IMR-90 (cell line): ENCODE results near the gene TNRC6C. TPM values are rescaled to one million over a fixed set of nuclear protein-coding genes. Genes with fewer than 3 reads are reported as not detected.

ENCODE experiments used
- ATAC-seq: fragments of 200-7000 bp; cut with Tn5 transposase; 2 replicates; pipeline ENCODE4 v1.9.1; 2020; ENCODE audit warnings: low read depth, mild to moderate bottlenecking, moderate library complexity
- BruUV-seq: library from RNA; stranded (reverse); fragments of 400-500 nt; replicated peaks from 2 replicates; lab custom pipeline; 2021; lab: Mats Ljungman, UMichigan
- CTCF ChIA-PET: fragments of 300-600 bp; formaldehyde crosslinking; extraction: SDS; loops from one replicate; lab custom pipeline; 2021; ENCODE audit warnings: antibody characterized with exemption; lab: Yijun Ruan, JAX
- POLR2A ChIA-PET: fragments of 300-600 bp; sonication (Branson Sonifier 250); formaldehyde crosslinking; loops from one replicate; lab custom pipeline; 2022; ENCODE audit warnings: antibody characterized with exemption; ENCODE audit not compliant: unreplicated experiment; lab: Charles Lee
- DNase-seq: peaks from one replicate; pipeline ENCODE4 v3.0.0; 2013
- H2AFZ ChIP-seq: replicated peaks from 2 replicates; pipeline ENCODE3; 2013; ENCODE audit warnings: low read length, mild to moderate bottlenecking; ENCODE audit not compliant: poor library complexity
- H2AK5ac ChIP-seq: 2 replicates; pipeline ENCODE4 v1.6.1; 2013; ENCODE audit warnings: low read depth, low read length, inconsistent platforms
- H2AK9ac ChIP-seq: replicated peaks from 2 replicates; pipeline ENCODE3; 2013; ENCODE audit warnings: mild to moderate bottlenecking, low read depth, low read length, moderate library complexity; ENCODE audit not compliant: poor library complexity
- H2BK120ac ChIP-seq: 2 replicates; pipeline ENCODE4 v1.6.1; 2013; ENCODE audit warnings: low read depth, low read length, inconsistent platforms
- H2BK15ac ChIP-seq: 3 replicates; pipeline ENCODE4 v1.6.1; 2013; ENCODE audit warnings: low read depth, low read length, inconsistent platforms
- H2BK20ac ChIP-seq: 2 replicates; pipeline ENCODE4 v1.6.1; 2013; ENCODE audit warnings: low read depth, mild to moderate bottlenecking, inconsistent platforms, low read length, moderate library complexity
- H2BK5ac ChIP-seq: 2 replicates; pipeline ENCODE4 v1.6.1; 2013; ENCODE audit warnings: mild to moderate bottlenecking, low read depth, low read length, inconsistent platforms; ENCODE audit not compliant: poor library complexity, severe bottlenecking
- H3K14ac ChIP-seq: replicated peaks from 2 replicates; pipeline ENCODE4 v1.6.1; 2013; ENCODE audit warnings: low read depth, low read length, inconsistent platforms
- H3K18ac ChIP-seq: 2 replicates; pipeline ENCODE4 v1.6.1; 2013; ENCODE audit warnings: low read depth, low read length, control low read depth
- H3K23ac ChIP-seq: 2 replicates; pipeline ENCODE4 v1.6.1; 2013; ENCODE audit warnings: low read depth, low read length, inconsistent platforms
- H3K27ac ChIP-seq: 2 replicates; pipeline ENCODE4 v1.5.1; 2013; ENCODE audit warnings: mild to moderate bottlenecking, control low read depth, low read length; ENCODE audit not compliant: insufficient read depth
- H3K27me3 ChIP-seq: 2 replicates; pipeline ENCODE4 v1.6.1; 2013; ENCODE audit warnings: low read length; ENCODE audit not compliant: control insufficient read depth, insufficient read depth
- H3K36me3 ChIP-seq: 2 replicates; pipeline ENCODE4 v1.6.1; 2013; ENCODE audit warnings: low read length, mixed read lengths; ENCODE audit not compliant: control insufficient read depth, insufficient read depth
- H3K4ac ChIP-seq: 2 replicates; pipeline ENCODE4 v1.6.1; 2013; ENCODE audit warnings: low read depth, low read length, inconsistent platforms
- H3K4me1 ChIP-seq: 2 replicates; pipeline ENCODE4 v1.6.1; 2013; ENCODE audit warnings: low read length, mixed read lengths; ENCODE audit not compliant: control insufficient read depth, insufficient read depth
- H3K4me2 ChIP-seq: 2 replicates; pipeline ENCODE4 v1.6.1; 2013; ENCODE audit warnings: low read depth, mild to moderate bottlenecking, control low read depth, low read length, moderate library complexity
- H3K4me3 ChIP-seq: 2 replicates; pipeline ENCODE4 v1.5.1; 2013; ENCODE audit warnings: low read depth, mild to moderate bottlenecking, control low read depth, low read length, moderate library complexity; ENCODE audit not compliant: insufficient read depth
- H3K56ac ChIP-seq: 2 replicates; pipeline ENCODE4 v1.6.1; 2013; ENCODE audit warnings: low read length, inconsistent platforms; ENCODE audit not compliant: insufficient read depth; ENCODE audit errors: extremely low read depth
- H3K79me1 ChIP-seq, 2 experiments: 2 replicates each; pipeline ENCODE4 v1.6.1; 2013; ENCODE audit warnings: low read length in 2 of 2, inconsistent platforms in 1 of 2, low read depth in 1 of 2
- H3K9ac ChIP-seq: 2 replicates; pipeline ENCODE4 v1.6.1; 2013; ENCODE audit warnings: low read depth, low read length, control low read depth
- H3K9me1 ChIP-seq: 2 replicates; pipeline ENCODE4 v1.6.1; 2013; ENCODE audit warnings: low read length, inconsistent platforms; ENCODE audit not compliant: insufficient read depth
- H3K9me3 ChIP-seq: 2 replicates; pipeline ENCODE4 v1.6.1; 2013; ENCODE audit warnings: low read length; ENCODE audit not compliant: control insufficient read depth, insufficient read depth
- H4K20me1 ChIP-seq: 2 replicates; pipeline ENCODE4 v1.6.1; 2013; ENCODE audit warnings: low read length, inconsistent platforms; ENCODE audit not compliant: insufficient read depth
- H4K5ac ChIP-seq: 2 replicates; pipeline ENCODE4 v1.6.1; 2013; ENCODE audit warnings: mild to moderate bottlenecking, low read depth, low read length, control low read depth
- H4K8ac ChIP-seq, 2 experiments: 2 replicates each; pipeline ENCODE4 v1.6.1; 2013; ENCODE audit warnings: low read depth in 2 of 2, low read length in 2 of 2, control low read depth in 1 of 2, inconsistent platforms in 1 of 2
- H4K91ac ChIP-seq: 2 replicates; pipeline ENCODE4 v1.6.1; 2013; ENCODE audit warnings: low read depth, low read length, inconsistent platforms; ENCODE audit not compliant: insufficient read depth
- BHLHE40 ChIP-seq: fragments of 150-350 bp; IDR thresholded peaks from 2 replicates; pipeline ENCODE4 v1.6.1; 2016; ENCODE audit warnings: mild to moderate bottlenecking, low read depth, low read length
- CEBPB ChIP-seq: IDR thresholded peaks from 2 replicates; pipeline ENCODE4 v1.6.1; 2012; ENCODE audit warnings: low read depth, low read length, improper control_type of control experiment
- CHD1 ChIP-seq: IDR thresholded peaks from 2 replicates; pipeline ENCODE4 v1.6.1; 2012; ENCODE audit warnings: low read depth, low read length, improper control_type of control experiment
- CTCF ChIP-seq: conservative IDR thresholded peaks from 2 replicates; pipeline ENCODE4 v1.5.1; 2012; ENCODE audit warnings: mild to moderate bottlenecking, low read depth, low read length, improper control_type of control experiment
- ELK1 ChIP-seq: fragments of 150-350 bp; IDR thresholded peaks from 2 replicates; pipeline ENCODE4 v1.6.1; 2016; ENCODE audit warnings: low read depth, mild to moderate bottlenecking, low read length, moderate library complexity, borderline replicate concordance
- FOS ChIP-seq: fragments of 150-350 bp; IDR thresholded peaks from 2 replicates; pipeline ENCODE4 v1.6.1; 2016; ENCODE audit warnings: low read depth, low read length
- MAFK ChIP-seq: IDR thresholded peaks from 2 replicates; pipeline ENCODE4 v1.6.1; 2012; ENCODE audit warnings: low read depth, low read length, improper control_type of control experiment
- MAZ ChIP-seq: IDR thresholded peaks from 2 replicates; pipeline ENCODE4 v1.6.1; 2012; ENCODE audit warnings: low read depth, mild to moderate bottlenecking, low read length, improper control_type of control experiment, moderate library complexity, borderline replicate concordance
- MXI1 ChIP-seq: IDR thresholded peaks from 2 replicates; pipeline ENCODE4 v1.6.1; 2012; ENCODE audit warnings: low read depth, mild to moderate bottlenecking, low read length, moderate library complexity, borderline replicate concordance
- NFE2L2 ChIP-seq: fragments of 150-350 bp; IDR thresholded peaks from 2 replicates; pipeline ENCODE4 v1.6.1; 2016; ENCODE audit warnings: low read depth, mild to moderate bottlenecking, low read length
- POLR2A ChIP-seq: IDR thresholded peaks from 2 replicates; pipeline ENCODE4 v1.6.1; 2012; ENCODE audit warnings: mild to moderate bottlenecking, low read depth, low read length
- RAD21 ChIP-seq: IDR thresholded peaks from 2 replicates; pipeline ENCODE4 v1.6.1; 2012; ENCODE audit warnings: low read length, improper control_type of control experiment
- RCOR1 ChIP-seq: IDR thresholded peaks from 2 replicates; pipeline ENCODE4 v1.6.1; 2012; ENCODE audit warnings: mild to moderate bottlenecking, low read length, improper control_type of control experiment; ENCODE audit not compliant: insufficient replicate concordance
- RFX5 ChIP-seq: IDR thresholded peaks from 2 replicates; pipeline ENCODE4 v1.8.0; 2012; ENCODE audit warnings: low read depth, mild to moderate bottlenecking, low read length, moderate library complexity
- SMC3 ChIP-seq: fragments of 150-350 bp; IDR thresholded peaks from 2 replicates; pipeline ENCODE4 v1.6.1; 2016; ENCODE audit warnings: low read depth, mild to moderate bottlenecking, antibody characterized with exemption, low read length, moderate library complexity
- USF2 ChIP-seq: fragments of 150-350 bp; IDR thresholded peaks from 2 replicates; pipeline ENCODE4 v1.6.1; 2017; ENCODE audit warnings: mild to moderate bottlenecking, antibody characterized with exemption, low read length, low read depth
- WGBS, 2 experiments: methylation state at CpG; one replicate each; pipeline versions ENCODE4 v1.1.5 to v1.1.7; 2013; ENCODE audit warnings: missing lambda C conversion rate in 2 of 2; ENCODE audit not compliant: insufficient read length in 1 of 2; ENCODE audit errors: extremely low coverage in 2 of 2; 5-methylcytosine and 5-hydroxymethylcytosine counted together
- dilution Hi-C: fragments of 300-500 bp; cut with HindIII; formaldehyde crosslinking; loops from one replicate; pipeline ENCODE4 v1.14.3; 2018; ENCODE audit warnings: low sequenced_read_pairs; ENCODE audit not compliant: unreplicated experiment
- in situ Hi-C: fragments of 300-500 bp; cut with MboI; formaldehyde crosslinking; loops from 3 replicates; pipeline ENCODE4 v1.14.3; 2019; ENCODE audit warnings: low sequenced_read_pairs, inconsistent platforms, mixed read lengths
- intact Hi-C: fragments of 100-400 bp; cut with micrococcal nuclease; formaldehyde crosslinking; loops from 2 replicates; pipeline ENCODE4 v1.10.0; 2022
- polyA plus RNA-seq, 3 experiments: library from polyadenylated mRNA; depleted of rRNA; stranded (reverse); fragments of >200 nt; gene quantifications; 2 replicates each; pipeline ENCODE4 v1.2.3, GENCODE V29; 2012; ENCODE audit warnings: low replicate concordance in 1 of 3
- total RNA-seq: library from RNA; depleted of rRNA; stranded (reverse); fragments of >200 nt; gene quantifications from 2 replicates; pipeline ENCODE4 v1.2.3, GENCODE V29; 2012

Gene TNRC6C
- total and polyA plus RNA-seq, 2 of the 4 experiments (the other 2 are of a cell fraction) = 1.6 to 2.7 TPM

GRCh38 chr17:78124081-78124835 is 165.8 kb downstream of the TNRC6C start:
- CTCF ChIA-PET = no interaction called here

More at GRCh38 chr17:78124081-78124835, 165.8 kb downstream of the TNRC6C start:
- H3K9me1 ChIP-seq = no peaks in the 10 kb centered on the region
- intact Hi-C loops = no loop called here
- in situ Hi-C loops = no loop called here
- dilution Hi-C loops = no loop called here
- no peaks in the 10 kb centered on the region for H3K79me1 ChIP-seq
- H2AFZ ChIP-seq = no peak overlapping the region
- POLR2A ChIA-PET = no interaction called here
- no peak overlapping the region for H4K91ac ChIP-seq
- H3K4me3 ChIP-seq = no peak overlapping the region
- H3K4ac ChIP-seq = no peak overlapping the region
- DNase-seq (no peak), ATAC-seq (no peak)
- H3K18ac ChIP-seq = no peak overlapping the region
- H3K14ac ChIP-seq = no peak overlapping the region
- no peak overlapping the region for H4K5ac ChIP-seq
- H3K9ac ChIP-seq = no peak overlapping the region
- no peaks in the 10 kb centered on the region for H3K36me3 ChIP-seq
- H3K4me2 ChIP-seq = no peak overlapping the region
- no peak overlapping the region for H2AK9ac ChIP-seq
- 92% methylated on average over 13 of the region's 30 CpGs; no CpG with 5 or more reads in 1 of the 2 experiments for WGBS, 2 experiments
- no TSS peak for BruUV-seq
- H4K20me1 ChIP-seq = no peaks in the 10 kb centered on the region
- H2AK5ac ChIP-seq = no peak overlapping the region
- H3K27ac ChIP-seq = no peak overlapping the region
- no peak for TF ChIP-seq MAZ
- TF ChIP-seq BHLHE40 = no peak
- no peak for TF ChIP-seq USF2
- TF ChIP-seq NFE2L2 = no peak
- no peak for TF ChIP-seq RCOR1
- no peak for TF ChIP-seq MAFK
- no peak for TF ChIP-seq RAD21
- TF ChIP-seq SMC3 = no peak
- TF ChIP-seq RFX5 = no peak
- no peak for TF ChIP-seq FOS
- no peak for TF ChIP-seq ELK1
- TF ChIP-seq CHD1 = no peak
- TF ChIP-seq CTCF = no peak
- TF ChIP-seq MXI1 = no peak
- no peak for TF ChIP-seq CEBPB
- TF ChIP-seq POLR2A = no peak
- H3K23ac ChIP-seq = no peak overlapping the region
- peaks cover 27% of the 10 kb centered on the region for H3K27me3 ChIP-seq
- H2BK120ac ChIP-seq = no peak overlapping the region
- peaks cover 2% of the 10 kb centered on the region; the same call in 1 of the 2 replicates for H3K4me1 ChIP-seq
- H2BK20ac ChIP-seq = no peak overlapping the region
- no peak overlapping the region for H4K8ac ChIP-seq
- no peak overlapping the region for H2BK5ac ChIP-seq
- no peak overlapping the region for H2BK15ac ChIP-seq
- H3K56ac ChIP-seq = no peak overlapping the region
- H3K9me3 ChIP-seq = no peaks in the 10 kb centered on the region
